ENCODE measurements around the gene USP40. TPM values are rescaled to one million over a fixed set of nuclear protein-coding genes. Genes with fewer than 3 reads are reported as not detected.

The USP40 gene
- total RNA-seq, 1 experiment from 2014 or later: 10.3 TPM

GRCh38 chr2:233492751-233493150 lies 73.8 kb downstream of the USP40 start:
- Mint-ChIP-seq H3K36me3 (no peaks in the 10 kb centered on the region), H3K27ac (no peak overlapping the region), H3K27me3 (ENCODE audit: low read depth) (no peaks in the 10 kb centered on the region), H3K9me3 (no peaks in the 10 kb centered on the region), H3K4me1 (peaks cover 3% of the 10 kb centered on the region), H3K4me3 (no peak overlapping the region)
- no peak for DNase-seq (ENCODE audit: low spot score)
- ChIA-PET POLR2A (no interaction called here), CTCF (no interaction called here)
- ATAC-seq: no peak
- TF ChIP-seq ZMAT4 (CRISPR knock-in tag; IDR thresholded peaks at IDR 0.05) (no peak), SMAD3 (CRISPR knock-in tag; IDR thresholded peaks at IDR 0.05; ENCODE audit: borderline replicate concordance) (no peak), TEAD4 (CRISPR knock-in tag; IDR thresholded peaks at IDR 0.05) (no peak), ZNF396 (CRISPR knock-in tag; IDR thresholded peaks at IDR 0.05; ENCODE audit: borderline replicate concordance) (no peak), KAT7 (CRISPR knock-in tag; IDR thresholded peaks at IDR 0.05; ENCODE audit: borderline replicate concordance) (no peak), ZNF121 (CRISPR knock-in tag; IDR thresholded peaks at IDR 0.05) (no peak), FOXP1 (CRISPR knock-in tag; IDR thresholded peaks at IDR 0.05; ENCODE audit: borderline replicate concordance) (no peak), CDX4 (CRISPR knock-in tag; IDR thresholded peaks at IDR 0.05; ENCODE audit: borderline replicate concordance) (no peak), ZNF219 (CRISPR knock-in tag; IDR thresholded peaks at IDR 0.05; ENCODE audit: borderline replicate concordance) (no peak), TCF7 (CRISPR knock-in tag; IDR thresholded peaks at IDR 0.05; ENCODE audit: low read depth) (no peak), FOXK1 (CRISPR knock-in tag; IDR thresholded peaks at IDR 0.05) (no peak), USF1 (CRISPR knock-in tag; IDR thresholded peaks at IDR 0.05) (no peak), ERG (CRISPR knock-in tag; IDR thresholded peaks at IDR 0.05) (no peak), E2F5 (CRISPR knock-in tag; IDR thresholded peaks at IDR 0.05) (no peak)
- TF ChIP-seq, protein P1, sequence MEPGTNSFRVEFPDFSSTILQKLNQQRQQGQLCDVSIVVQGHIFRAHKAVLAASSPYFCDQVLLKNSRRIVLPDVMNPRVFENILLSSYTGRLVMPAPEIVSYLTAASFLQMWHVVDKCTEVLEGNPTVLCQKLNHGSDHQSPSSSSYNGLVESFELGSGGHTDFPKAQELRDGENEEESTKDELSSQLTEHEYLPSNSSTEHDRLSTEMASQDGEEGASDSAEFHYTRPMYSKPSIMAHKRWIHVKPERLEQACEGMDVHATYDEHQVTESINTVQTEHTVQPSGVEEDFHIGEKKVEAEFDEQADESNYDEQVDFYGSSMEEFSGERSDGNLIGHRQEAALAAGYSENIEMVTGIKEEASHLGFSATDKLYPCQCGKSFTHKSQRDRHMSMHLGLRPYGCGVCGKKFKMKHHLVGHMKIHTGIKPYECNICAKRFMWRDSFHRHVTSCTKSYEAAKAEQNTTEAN (CRISPR knock-in tag; IDR thresholded peaks at IDR 0.05): no peak

DNA sequence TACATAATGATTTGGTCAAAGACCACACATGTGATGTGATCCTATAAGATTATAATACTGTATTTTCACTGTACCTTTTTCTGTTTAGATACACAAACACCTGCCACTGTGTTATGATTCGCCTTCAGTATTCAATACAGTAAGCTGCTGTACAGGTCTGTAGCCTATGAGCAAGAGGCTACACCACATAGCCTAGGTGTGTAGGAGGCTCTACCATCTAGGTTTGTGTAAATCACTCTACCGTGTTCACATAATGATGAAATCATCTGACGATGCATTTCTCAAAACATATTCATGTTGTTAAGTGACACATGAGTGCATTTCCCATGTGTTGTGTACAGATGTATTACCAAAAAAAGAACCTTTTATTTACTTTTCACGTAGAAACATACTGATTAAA lies 74.5 kb downstream of the USP40 start:
- no peaks in the 10 kb centered on the region for H3K27me3 Mint-ChIP-seq (ENCODE audit: low read depth)
- ChIA-PET CTCF (no interaction called here), POLR2A (no interaction called here)
- no peaks in the 10 kb centered on the region for H3K36me3 Mint-ChIP-seq
- H3K27ac Mint-ChIP-seq: no peak overlapping the region
- no peak for ATAC-seq
- H3K4me3 Mint-ChIP-seq: no peak overlapping the region
- no peak for DNase-seq (ENCODE audit: low spot score)
- no peaks in the 10 kb centered on the region for H3K9me3 Mint-ChIP-seq
- TF ChIP-seq, protein P2, sequence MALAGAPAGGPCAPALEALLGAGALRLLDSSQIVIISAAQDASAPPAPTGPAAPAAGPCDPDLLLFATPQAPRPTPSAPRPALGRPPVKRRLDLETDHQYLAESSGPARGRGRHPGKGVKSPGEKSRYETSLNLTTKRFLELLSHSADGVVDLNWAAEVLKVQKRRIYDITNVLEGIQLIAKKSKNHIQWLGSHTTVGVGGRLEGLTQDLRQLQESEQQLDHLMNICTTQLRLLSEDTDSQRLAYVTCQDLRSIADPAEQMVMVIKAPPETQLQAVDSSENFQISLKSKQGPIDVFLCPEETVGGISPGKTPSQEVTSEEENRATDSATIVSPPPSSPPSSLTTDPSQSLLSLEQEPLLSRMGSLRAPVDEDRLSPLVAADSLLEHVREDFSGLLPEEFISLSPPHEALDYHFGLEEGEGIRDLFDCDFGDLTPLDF (CRISPR knock-in tag; IDR thresholded peaks at IDR 0.05): no peak
- TF ChIP-seq ARID4B (CRISPR knock-in tag; IDR thresholded peaks at IDR 0.05; ENCODE audit: borderline replicate concordance) (no peak), ATF2 (CRISPR knock-in tag; IDR thresholded peaks at IDR 0.05; ENCODE audit: borderline replicate concordance, low read depth) (no peak)
- H3K4me1 Mint-ChIP-seq: no peaks in the 10 kb centered on the region; the same call in 1 of the 2 replicates
